BLaER1 treated with 17β-estradiol and CSF1 and Interleukin-3, amounts not matched to agents 10 nM and 100 nM (cell line): ENCODE data around the gene FBXO24.
A peak's percentile ranks its signal among the peaks of the same experiment; 100 is the strongest.

Source experiments
- H3K27ac ChIP-seq, 11 experiments: shearing (Covaris generic); formaldehyde crosslinking; 2 replicates each; pipeline ENCODE4 v1.8.1; 2022
- H3K27me3 ChIP-seq, 11 experiments: shearing (Covaris generic); formaldehyde crosslinking; 2 replicates each; pipeline ENCODE4 v1.8.1; 2022
- H3K36me3 ChIP-seq, 11 experiments: shearing (Covaris generic); formaldehyde crosslinking; 2 replicates each; pipeline ENCODE4 v1.8.1; 2022
- H3K4me1 ChIP-seq, 10 experiments: shearing (Covaris generic); formaldehyde crosslinking; 2 replicates each; pipeline ENCODE4 v1.8.1; 2022
- H3K4me2 ChIP-seq, 11 experiments: shearing (Covaris generic); formaldehyde crosslinking; 2 replicates each; pipeline ENCODE4 v1.8.1; 2022
- H3K4me3 ChIP-seq, 10 experiments: shearing (Covaris generic); formaldehyde crosslinking; 2 replicates each; pipeline ENCODE4 v1.8.1; 2022
- H3K9ac ChIP-seq, 11 experiments: shearing (Covaris generic); formaldehyde crosslinking; 2 replicates each; pipeline ENCODE4 v1.8.1; 2022
- H3K9me3 ChIP-seq, 11 experiments: shearing (Covaris generic); formaldehyde crosslinking; replicated peaks in 1 of 11; 2 replicates each; pipeline ENCODE4 v1.8.1; 2022
- H4K20me1 ChIP-seq, 11 experiments: shearing (Covaris generic); formaldehyde crosslinking; 2 replicates each; pipeline ENCODE4 v1.8.1; 2022
- Cebpa-rat ChIP-seq, 11 experiments: shearing (Covaris generic); IDR thresholded peaks; 2 replicates each; pipeline ENCODE4 v1.8.1; 2022

FBXO24 gene

GRCh38 chr7:100580466-100581283 is 5.5 kb upstream of the FBXO24 start:
- Histone ChIP-seq H3K27ac (peak overlapping the region in 2 of 11 experiments; percentile 22 to 96; a peak in 2 of 22 replicates), H3K9me3 (no peaks in the 10 kb centered on the region), H3K36me3 (peaks cover 68 to 74% (median 71%) of the 10 kb centered on the region in 11 experiments), H3K9ac (peak overlapping the region in 8 of 11 experiments; percentile 17 to 98 (median 96); a peak in 12 of 22 replicates), H4K20me1 (peaks cover 48 to 92% (median 79%) of the 10 kb centered on the region in 11 experiments), H3K4me1 (peaks cover 25 to 38% (median 34%) of the 10 kb centered on the region in 10 experiments), H3K27me3 (no peaks in the 10 kb centered on the region), H3K4me3 (no peak overlapping the region), H3K4me2 (peak overlapping the region in 3 of 11 experiments; percentile 94 to 100 (median 99); a peak in 4 of 22 replicates)
- TF ChIP-seq Cebpa-rat (IDR thresholded peaks at IDR 0.05): no peak

DNA sequence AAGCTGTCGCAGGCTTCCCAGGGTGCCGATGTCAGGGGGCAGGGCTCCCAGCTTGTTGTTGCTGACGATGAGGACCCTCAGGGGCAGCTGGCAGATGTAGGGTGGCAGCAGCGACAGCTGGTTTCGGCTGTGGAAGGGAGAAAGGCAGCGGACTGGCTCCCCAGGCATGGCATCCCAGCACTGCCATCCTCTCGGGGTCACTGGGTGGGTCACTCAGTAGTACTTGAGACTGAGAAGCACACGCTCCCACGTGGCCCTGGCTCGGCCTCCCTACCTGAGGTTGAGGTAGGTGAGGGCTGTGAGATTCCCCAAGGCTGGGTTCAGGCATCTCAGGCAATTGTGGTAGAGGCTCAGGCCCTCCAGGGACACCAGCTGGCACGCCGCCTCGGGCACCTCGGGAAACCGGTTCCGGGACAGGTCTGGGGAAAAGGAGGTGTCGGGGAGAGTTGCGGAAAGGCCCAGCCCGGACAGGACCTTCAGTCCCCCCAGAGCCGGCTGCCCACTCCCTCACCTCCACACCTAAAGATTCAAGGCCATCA is 4.0 kb upstream of the FBXO24 start:
- Histone ChIP-seq H3K27ac (peak overlapping the region; percentile 66 to 98 (median 94)), H3K9me3 (no peaks in the 10 kb centered on the region), H3K27me3 (no peaks in the 10 kb centered on the region), H3K9ac (peak overlapping the region; percentile 74 to 98 (median 95)), H3K36me3 (peaks cover 54 to 59% (median 57%) of the 10 kb centered on the region in 11 experiments), H3K4me1 (peaks cover 27 to 40% (median 35%) of the 10 kb centered on the region in 10 experiments), H3K4me3 (peak overlapping the region; percentile 84 to 99 (median 94)), H4K20me1 (peaks cover 50 to 80% (median 66%) of the 10 kb centered on the region in 11 experiments), H3K4me2 (peak overlapping the region; percentile 94 to 100 (median 99))
- TF ChIP-seq Cebpa-rat (IDR thresholded peaks at IDR 0.05): no peak

DNA sequence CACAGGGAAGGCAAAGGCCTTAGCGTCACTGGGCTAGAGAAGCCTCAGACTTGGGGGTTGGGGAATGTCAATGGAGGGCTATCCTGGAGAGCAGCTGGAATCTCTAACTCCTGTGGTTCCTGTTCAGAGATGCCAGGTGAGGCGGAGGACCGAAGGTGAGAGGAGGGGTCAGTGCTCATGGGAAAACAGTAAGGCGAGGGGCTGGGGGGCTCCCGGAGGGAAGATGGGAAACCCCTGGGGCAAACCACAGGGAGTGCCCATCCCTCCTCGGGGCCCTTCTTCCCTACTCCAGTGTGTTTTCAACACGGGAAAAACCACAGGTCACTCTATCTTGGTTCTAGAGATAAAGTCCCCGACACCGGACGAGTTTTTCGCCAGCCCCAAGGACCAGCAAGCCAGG is 3.5 kb upstream of the FBXO24 start:
- peak overlapping the region; percentile 74 to 98 (median 95) for H3K9ac ChIP-seq
- H3K4me2 ChIP-seq: peak overlapping the region; percentile 94 to 100 (median 99)
- peaks cover 32 to 46% (median 40%) of the 10 kb centered on the region in 10 experiments for H3K4me1 ChIP-seq
- peaks cover 48 to 54% (median 51%) of the 10 kb centered on the region in 11 experiments for H3K36me3 ChIP-seq
- TF ChIP-seq Cebpa-rat (IDR thresholded peaks at IDR 0.05): no peak
- H3K9me3 ChIP-seq: no peaks in the 10 kb centered on the region
- H3K4me3 ChIP-seq: peak overlapping the region; percentile 84 to 99 (median 94)
- peak overlapping the region; percentile 66 to 98 (median 94) for H3K27ac ChIP-seq
- H4K20me1 ChIP-seq: peaks cover 50 to 75% (median 60%) of the 10 kb centered on the region in 11 experiments
- no peaks in the 10 kb centered on the region for H3K27me3 ChIP-seq

GRCh38 chr7:100583132-100584053 is 2.7 kb upstream of the FBXO24 start:
- Histone ChIP-seq H3K36me3 (peaks cover 41 to 46% (median 44%) of the 10 kb centered on the region in 11 experiments), H4K20me1 (peaks cover 50 to 68% (median 58%) of the 10 kb centered on the region in 11 experiments), H3K27ac (peak overlapping the region; percentile 66 to 98 (median 94)), H3K27me3 (no peaks in the 10 kb centered on the region), H3K9me3 (no peaks in the 10 kb centered on the region), H3K4me2 (peak overlapping the region; percentile 94 to 100 (median 99)), H3K4me1 (peaks cover 39 to 50% (median 45%) of the 10 kb centered on the region in 10 experiments), H3K9ac (peak overlapping the region; percentile 74 to 98 (median 95)), H3K4me3 (peak overlapping the region; percentile 84 to 99 (median 94))
- TF ChIP-seq Cebpa-rat (IDR thresholded peaks at IDR 0.05): no peak

DNA sequence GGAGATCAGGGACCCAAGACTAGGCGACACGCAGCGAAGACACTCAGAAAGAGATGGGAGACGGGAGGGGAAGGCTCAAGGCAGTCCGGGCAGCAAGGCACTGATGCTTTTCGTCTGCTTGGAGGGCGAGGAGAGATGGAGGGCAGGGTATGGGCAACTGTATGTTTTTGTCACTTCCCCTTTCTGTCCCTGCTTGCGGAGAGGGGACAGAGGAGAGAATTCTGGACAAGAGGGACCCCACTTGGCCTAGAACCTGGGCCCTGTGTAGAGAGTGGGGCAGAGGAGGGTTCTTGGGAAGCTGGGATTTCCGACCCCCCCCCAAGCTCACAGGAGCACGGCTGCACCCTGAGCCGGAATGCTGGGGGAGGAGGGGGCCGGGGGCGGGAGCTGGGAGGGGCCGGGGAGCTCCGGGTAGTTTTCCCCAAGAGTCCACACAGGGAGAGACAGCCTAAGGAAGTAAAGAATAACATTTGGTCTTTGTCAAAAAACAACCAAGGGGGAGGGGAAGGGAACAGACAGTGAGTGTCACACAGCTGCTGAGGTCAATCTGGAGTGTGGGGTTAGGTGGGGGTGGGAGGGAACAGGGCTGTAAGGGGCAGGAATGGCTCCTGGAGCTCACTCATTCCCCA is 2.0 kb upstream of the FBXO24 start:
- Histone ChIP-seq H4K20me1 (peaks cover 44 to 61% (median 52%) of the 10 kb centered on the region in 11 experiments), H3K4me2 (peak overlapping the region; percentile 94 to 100 (median 99)), H3K9me3 (no peaks in the 10 kb centered on the region)

GRCh38 chr7:100584683-100585510 is 1.2 kb upstream of the FBXO24 start:
- Histone ChIP-seq H3K4me1 (peaks cover 45 to 56% (median 51%) of the 10 kb centered on the region in 10 experiments), H3K4me2 (peak overlapping the region; percentile 94 to 100 (median 99)), H4K20me1 (peaks cover 38 to 53% (median 50%) of the 10 kb centered on the region in 11 experiments), H3K36me3 (peaks cover 26 to 31% (median 29%) of the 10 kb centered on the region in 11 experiments), H3K9me3 (no peaks in the 10 kb centered on the region), H3K4me3 (peak overlapping the region; percentile 84 to 99 (median 94)), H3K27me3 (peaks cover 0 to 6% (median 2%) of the 10 kb centered on the region in 11 experiments; a peak in 6 of 22 replicates), H3K27ac (peak overlapping the region; percentile 83 to 98 (median 94); a peak in 21 of 22 replicates), H3K9ac (peak overlapping the region; percentile 90 to 98 (median 95))
- no peak for TF ChIP-seq Cebpa-rat (IDR thresholded peaks at IDR 0.05)

More for the DNA sequence above, 2.0 kb upstream of the FBXO24 start:
- H3K27me3 ChIP-seq: no peaks in the 10 kb centered on the region
- peak overlapping the region; percentile 84 to 99 (median 94) for H3K4me3 ChIP-seq
- peak overlapping the region; percentile 90 to 98 (median 95) for H3K9ac ChIP-seq
- H3K36me3 ChIP-seq: peaks cover 33 to 39% (median 36%) of the 10 kb centered on the region in 11 experiments
- peaks cover 40 to 50% (median 45%) of the 10 kb centered on the region in 10 experiments for H3K4me1 ChIP-seq
- peak overlapping the region; percentile 66 to 98 (median 94) for H3K27ac ChIP-seq
- no peak for TF ChIP-seq Cebpa-rat (IDR thresholded peaks at IDR 0.05)

- H3K4me1 ChIP-seq: peaks cover 53 to 63% (median 56%) of the 10 kb centered on the region in 10 experiments
- TF ChIP-seq Cebpa-rat (IDR thresholded peaks at IDR 0.05): no peak
- H3K27me3 ChIP-seq: peaks cover 0 to 14% (median 8%) of the 10 kb centered on the region in 11 experiments; a peak in 8 of 22 replicates
Observed at GRCh38 chr7:100585511-100586265, 440 bp upstream of the FBXO24 start, which contains the start of gene LRCH4. LRCH4 (minus strand) TSS chr7:100586129; CDS start chr7:100586100, 29 bp downstream.

More at GRCh38 chr7:100585511-100586265, 440 bp upstream of the FBXO24 start, which contains the start of gene LRCH4:
- Histone ChIP-seq H3K27ac (peak within 1 kb of the TSS; percentile 83 to 98 (median 94)), H3K9ac (peak within 1 kb of the TSS; percentile 90 to 98 (median 95)), H3K36me3 (peaks cover 18 to 23% (median 21%) of the 10 kb centered on the region in 11 experiments), H4K20me1 (peaks cover 30 to 49% (median 42%) of the 10 kb centered on the region in 11 experiments), H3K4me3 (peak within 1 kb of the TSS; percentile 84 to 99 (median 94)), H3K4me2 (peak within 1 kb of the TSS; percentile 94 to 100 (median 99)), H3K9me3 (no peaks in the 10 kb centered on the region)
